ENCODE results near the gene ZNF19.
"Not testable (repeated sequence)": the region's sequence is repeated elsewhere in the genome, so short reads cannot be mapped to it uniquely, and the experiment has no call there.

The ZNF19 gene

DNA sequence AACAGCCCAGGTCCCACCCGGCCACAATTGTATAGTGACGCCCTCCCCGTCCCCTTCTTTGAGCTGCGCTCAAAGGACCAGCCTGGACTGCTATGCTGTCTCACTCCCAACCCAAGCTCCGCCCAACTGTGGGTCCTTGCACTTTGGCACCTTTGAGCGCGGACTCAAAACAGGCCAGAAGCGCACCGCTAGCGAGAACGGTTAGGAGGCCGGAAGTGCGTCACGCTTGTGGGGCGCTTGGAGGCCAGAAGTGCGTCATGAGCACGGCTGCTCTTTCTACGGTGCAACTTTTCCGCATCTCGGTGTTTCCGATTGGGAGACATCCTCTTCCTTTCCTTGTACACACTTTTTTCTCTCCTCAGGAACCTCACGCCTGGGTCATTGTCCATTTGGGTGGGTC is at the start of gene ZNF19:
TSS of gene ZNF19 (minus strand) at position 203 of the 400 bp plus-strand sequence. CDS start 7,210 bp downstream, outside the sequence.
- DNase-seq (ENCODE audit: low read depth in 4 of 4, low spot score in 1 of 4): no peak

DNA sequence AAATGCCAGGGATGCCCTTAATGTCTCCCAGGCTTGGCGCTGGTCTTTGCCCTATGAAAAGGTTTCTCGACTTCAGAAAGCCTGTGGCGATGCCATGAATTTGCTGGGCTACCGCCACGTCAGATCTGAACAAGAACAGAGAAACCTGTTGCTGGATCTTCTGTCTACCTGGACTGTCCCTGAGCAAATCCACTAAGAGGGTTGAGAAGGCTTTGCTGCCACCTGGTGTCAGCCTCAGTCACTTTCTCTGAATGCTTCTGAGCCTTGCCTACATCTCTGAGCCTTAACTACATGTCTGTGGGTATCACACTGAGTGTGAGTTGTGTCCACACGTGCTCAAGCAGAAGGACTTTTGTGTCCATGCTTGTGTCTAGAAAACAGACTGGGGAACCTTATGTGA is 48.5 kb upstream of the ZNF19 start:
- peak in 2 of 4 experiments; percentile 1 to 18 for DNase-seq (ENCODE audit: low read depth in 4 of 4, low spot score in 1 of 4)

GRCh38 chr16:71536752-71537499 is 47.8 kb upstream of the ZNF19 start:
- DNase-seq (ENCODE audit: low read depth in 4 of 4, low spot score in 1 of 4): no peak

GRCh38 chr16:71532366-71532765 is 43.2 kb upstream of the ZNF19 start:
- no peak for DNase-seq (ENCODE audit: low read depth in 4 of 4, low spot score in 1 of 4)

DNA sequence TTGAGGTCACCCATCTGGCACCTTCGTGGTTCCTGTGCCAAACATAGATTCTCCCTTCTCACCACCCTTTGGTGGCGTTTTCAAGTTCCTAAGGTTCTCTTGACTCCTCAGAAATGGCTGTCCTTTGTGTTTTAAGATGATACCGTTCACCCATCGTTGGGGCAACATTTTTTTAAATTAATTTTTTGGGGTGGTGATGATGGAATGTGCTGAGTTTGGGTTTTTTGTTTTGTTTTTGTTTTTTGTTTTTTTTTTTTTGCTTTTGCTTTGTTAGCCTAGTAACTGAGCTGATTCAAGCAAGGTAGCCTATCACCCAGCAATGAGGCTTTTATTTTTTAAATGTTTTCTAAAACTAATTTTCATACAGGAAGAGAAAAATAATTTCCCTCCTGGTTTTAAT is 39.7 kb upstream of the ZNF19 start:
- no peak for DNase-seq (ENCODE audit: low read depth in 4 of 4, low spot score in 1 of 4)

DNA sequence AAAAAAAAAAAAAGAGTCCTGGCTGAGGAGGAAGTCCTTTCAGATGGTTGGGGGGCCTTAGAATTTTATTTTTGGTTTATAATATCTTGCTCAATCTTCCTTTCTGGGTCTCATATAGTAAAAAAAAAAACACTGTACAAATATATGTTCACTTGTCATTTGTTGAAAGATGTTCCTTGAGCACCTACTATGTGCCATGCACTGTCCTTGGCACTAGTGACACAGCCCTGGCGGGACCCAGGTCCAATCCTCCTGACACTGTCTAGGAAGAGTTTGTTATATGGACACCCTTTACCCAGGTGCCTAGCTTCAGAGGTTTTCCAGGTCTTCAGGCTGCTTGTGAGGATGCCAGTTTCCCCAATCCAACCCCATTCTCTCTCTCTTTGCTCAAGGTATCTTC is 39.1 kb upstream of the ZNF19 start:
- no peak for DNase-seq (ENCODE audit: low read depth in 4 of 4, low spot score in 1 of 4)

GRCh38 chr16:71526111-71526631 is 37.0 kb upstream of the ZNF19 start, which contains the start of gene CHST4:
TSS of gene CHST4 (plus strand) at chr16:71526426. CDS start at chr16:71536678, 10,252 bp downstream.
- no peak for DNase-seq (ENCODE audit: low read depth in 4 of 4, low spot score in 1 of 4)

DNA sequence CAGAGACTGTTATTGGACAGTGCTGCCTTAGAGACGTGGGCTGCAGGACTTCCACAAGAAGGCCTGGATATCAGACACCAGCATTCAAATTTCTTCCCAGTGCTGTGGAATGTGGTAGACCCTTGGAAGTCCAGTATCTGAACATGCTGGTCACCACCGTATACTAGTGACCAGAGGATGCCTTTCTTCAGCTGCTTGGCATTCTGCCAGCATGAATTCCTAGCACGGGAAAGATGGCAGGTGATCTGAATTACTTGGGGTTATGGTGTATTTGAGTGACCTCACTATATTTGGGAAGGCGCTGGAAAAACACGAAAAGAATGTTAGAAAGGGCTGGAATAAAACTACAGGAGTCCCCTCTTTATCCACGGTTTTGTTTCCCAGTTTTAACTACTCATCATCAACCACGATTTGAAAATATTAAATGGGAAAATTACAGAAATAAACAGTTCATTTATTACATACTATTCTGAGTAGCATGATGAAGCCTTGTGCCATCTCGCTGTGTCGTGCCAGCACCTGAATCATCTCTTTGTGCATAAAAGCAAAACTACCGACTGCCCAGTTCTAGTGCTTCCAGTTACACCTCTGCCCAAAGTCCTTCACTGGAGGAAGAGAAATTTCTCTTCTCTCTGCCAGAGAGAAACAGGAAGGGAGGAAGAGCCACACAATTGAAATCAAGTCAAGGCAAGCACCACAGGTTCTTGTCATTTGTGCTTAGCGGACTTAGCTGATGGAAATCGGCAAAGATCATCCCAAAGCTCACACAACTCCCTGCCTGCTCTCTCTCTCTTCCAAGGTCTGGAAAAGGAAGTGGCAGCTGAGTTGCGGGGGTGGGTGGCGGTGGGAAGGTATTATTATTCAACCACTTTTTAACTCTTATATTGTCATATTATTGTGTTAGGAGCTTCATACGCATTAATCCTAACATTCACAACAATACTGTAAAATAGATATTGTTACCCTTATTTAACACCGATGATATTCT is 35.7 kb upstream of the ZNF19 start:
- no peak for DNase-seq (ENCODE audit: low read depth in 4 of 4, low spot score in 1 of 4)

- DNase-seq (ENCODE audit: low read depth in 4 of 4, low spot score in 1 of 4): no peak
Observed at GRCh38 chr16:71520550-71520949, 31.4 kb upstream of the ZNF19 start.

DNA sequence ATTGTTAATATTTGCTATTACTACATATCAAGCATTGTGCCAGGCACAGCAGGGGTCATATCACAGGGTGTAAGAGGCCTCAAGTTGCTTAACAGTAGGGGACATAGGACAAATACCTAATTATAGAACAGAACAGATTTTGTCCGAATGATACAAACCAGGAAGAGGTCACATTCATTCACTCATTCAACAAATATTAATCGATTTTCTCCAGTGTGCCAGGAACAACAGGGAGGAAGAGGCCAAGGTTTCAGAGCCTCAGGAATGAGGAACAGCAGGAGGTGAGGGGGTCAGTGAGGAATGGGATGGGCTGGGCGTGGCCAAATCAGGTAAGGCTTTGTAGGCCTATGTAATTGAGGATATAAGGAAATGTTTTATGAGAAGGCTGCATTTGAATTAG is 25.9 kb upstream of the ZNF19 start:
- no peak for DNase-seq (ENCODE audit: low read depth in 4 of 4, low spot score in 1 of 4)

- DNase-seq (ENCODE audit: low read depth in 4 of 4, low spot score in 1 of 4): no peak
Observed at GRCh38 chr16:71514476-71514875, 25.4 kb upstream of the ZNF19 start.

DNA sequence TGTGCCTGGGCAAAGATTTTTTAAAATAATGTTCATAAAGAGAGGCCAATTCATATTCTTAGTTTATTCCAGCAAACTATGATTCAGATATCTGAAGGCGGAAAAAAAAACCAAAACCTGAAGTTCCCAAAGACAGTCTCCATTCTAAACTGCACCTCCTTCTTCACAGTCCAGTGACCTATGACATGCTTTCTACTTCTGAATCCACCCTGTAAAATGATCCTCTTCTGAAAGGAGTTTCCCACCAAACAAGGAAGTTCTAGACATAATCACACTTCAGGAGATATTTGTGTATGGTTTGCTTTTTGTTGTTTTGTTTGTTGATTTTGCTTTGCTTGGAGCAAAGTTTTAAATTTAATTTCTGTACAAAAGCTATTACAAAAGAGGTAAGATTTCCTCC is 24.2 kb upstream of the ZNF19 start:
- no peak for DNase-seq (ENCODE audit: low read depth in 4 of 4, low spot score in 1 of 4)

GRCh38 chr16:71507061-71507460 is 17.9 kb upstream of the ZNF19 start:
- DNase-seq (ENCODE audit: low read depth in 4 of 4, low spot score in 1 of 4): no peak

GRCh38 chr16:71504901-71505300 is 15.8 kb upstream of the ZNF19 start:
- no peak for DNase-seq (ENCODE audit: low read depth in 4 of 4, low spot score in 1 of 4)

- not testable (repeated sequence) for DNase-seq (ENCODE audit: low read depth in 4 of 4, low spot score in 1 of 4)
Observed at GRCh38 chr16:71504051-71504450, 14.9 kb upstream of the ZNF19 start.

- no peak for DNase-seq (ENCODE audit: low read depth in 4 of 4, low spot score in 1 of 4)
Observed at GRCh38 chr16:71501547-71501946, 12.4 kb upstream of the ZNF19 start.

DNA sequence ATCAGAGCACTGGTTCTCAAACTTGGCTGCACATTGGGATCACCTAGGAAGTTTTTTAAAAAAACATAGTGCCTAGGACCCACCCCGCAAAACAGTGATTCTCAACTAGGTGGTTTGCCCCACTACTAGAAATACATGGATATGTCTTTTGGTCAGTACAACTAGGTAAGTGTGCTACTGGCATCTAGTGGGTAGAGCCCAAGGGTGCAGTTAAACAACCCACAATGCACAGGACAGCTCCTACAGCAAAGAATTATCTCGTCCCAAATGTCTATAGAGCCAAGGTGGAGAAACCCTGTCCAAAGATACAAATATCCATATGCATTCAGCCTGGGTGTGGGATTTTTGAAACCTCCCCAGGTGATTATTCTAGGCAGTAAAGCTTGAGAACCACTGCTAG is 11.8 kb upstream of the ZNF19 start:
- DNase-seq (ENCODE audit: low read depth in 4 of 4, low spot score in 1 of 4): no peak

DNA sequence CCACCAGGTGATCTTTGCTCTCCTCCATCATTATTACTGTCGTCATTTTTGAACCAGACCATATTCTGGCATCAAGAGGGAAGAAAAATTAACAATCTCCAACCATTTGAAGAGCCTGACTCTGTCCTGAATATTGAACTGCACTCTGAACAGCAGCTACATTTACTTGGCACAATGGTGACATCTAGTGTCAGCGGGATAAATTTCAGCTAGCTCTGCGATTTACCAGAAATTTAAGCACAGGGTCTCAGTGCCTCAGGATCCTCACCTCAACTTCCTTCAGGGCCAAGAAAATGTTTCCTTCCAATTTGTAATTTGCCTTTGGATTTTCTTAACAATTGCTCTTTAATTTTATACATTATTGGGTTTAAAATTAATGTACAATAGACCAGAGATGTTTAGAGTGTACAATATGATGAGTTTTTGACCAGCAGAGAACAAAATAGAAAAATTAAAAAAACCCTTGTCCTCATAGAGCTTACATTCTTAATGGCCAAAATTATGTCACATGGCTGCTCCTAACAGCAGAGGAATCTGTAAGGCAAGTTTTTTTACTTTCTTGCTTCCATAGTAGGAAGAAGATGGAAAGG is 10.7 kb upstream of the ZNF19 start:
- DNase-seq (ENCODE audit: low read depth in 4 of 4, low spot score in 1 of 4): peak in 2 of 4 experiments; percentile 9 to 10

DNA sequence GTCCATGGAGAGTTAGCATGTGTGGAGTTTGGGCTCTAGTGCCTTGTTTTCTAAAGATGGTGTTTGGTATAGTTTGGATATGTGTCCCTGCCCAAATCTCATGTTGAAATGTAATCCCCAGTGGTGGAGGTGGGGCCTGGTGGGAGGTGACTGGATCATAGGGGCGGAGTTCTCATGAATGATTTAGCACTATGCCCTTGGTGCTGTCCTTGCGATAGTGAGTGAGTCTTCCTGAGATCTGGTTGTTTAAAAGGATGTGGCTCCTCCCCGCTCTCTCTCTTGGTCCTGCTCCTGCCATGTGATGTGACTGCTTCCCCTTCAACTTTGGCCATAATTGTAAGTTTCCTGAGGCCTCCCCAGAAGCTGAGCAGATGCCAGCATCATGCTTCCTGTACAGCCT is 8.9 kb upstream of the ZNF19 start:
- no peak for DNase-seq (ENCODE audit: low read depth in 4 of 4, low spot score in 1 of 4)

- DNase-seq (ENCODE audit: low read depth in 4 of 4, low spot score in 1 of 4): no peak
Observed at GRCh38 chr16:71493213-71493612, 4.1 kb upstream of the ZNF19 start.

- no peak for DNase-seq (ENCODE audit: low read depth in 4 of 4, low spot score in 1 of 4)
Observed at GRCh38 chr16:71492786-71493185, 3.7 kb upstream of the ZNF19 start.

Measured in stimulated activated CD4-positive, alpha-beta T cell treated with anti-CD3 and anti-CD28 coated beads, Interleukin-1b, Interleukin-23, amount 100 ng/mL, for 24 hours (primary cell).